ENCODE data around the gene ACTR3.
"Not testable (repeated sequence)": the region's sequence is repeated elsewhere in the genome, so short reads cannot be mapped to it uniquely, and the experiment has no call there.

The ACTR3 gene

GRCh38 chr2:113889471-113890252 lies at the start of gene ACTR3:
Gene ACTR3 (plus strand): TSS chr2:113890089. CDS start chr2:113890280, 191 bp downstream.
- DNase-seq (ENCODE audit: low spot score): peak; percentile 98

- no peak for DNase-seq (ENCODE audit: low spot score)
Observed at GRCh38 chr2:113840518-113840917, 49.4 kb upstream of the ACTR3 start.

- DNase-seq (ENCODE audit: low spot score): no peak
Observed at GRCh38 chr2:113842919-113843736, 46.8 kb upstream of the ACTR3 start.

- not testable (repeated sequence) for DNase-seq (ENCODE audit: low spot score)
Observed at GRCh38 chr2:113843737-113844050, 46.2 kb upstream of the ACTR3 start.

GRCh38 chr2:113845261-113845660 lies 44.6 kb upstream of the ACTR3 start:
- DNase-seq (ENCODE audit: low spot score): no peak

GRCh38 chr2:113845796-113846195 lies 44.1 kb upstream of the ACTR3 start:
- DNase-seq (ENCODE audit: low spot score): not testable (repeated sequence)

- DNase-seq (ENCODE audit: low spot score): no peak
Observed at GRCh38 chr2:113846429-113846828, 43.5 kb upstream of the ACTR3 start.

GRCh38 chr2:113847144-113847543 lies 42.7 kb upstream of the ACTR3 start:
- no peak for DNase-seq (ENCODE audit: low spot score)

GRCh38 chr2:113848758-113849415 lies 41.0 kb upstream of the ACTR3 start:
- DNase-seq (ENCODE audit: low spot score): no peak

- no peak for DNase-seq (ENCODE audit: low spot score)
Observed at GRCh38 chr2:113850687-113851086, 39.2 kb upstream of the ACTR3 start.

GRCh38 chr2:113851640-113852039 lies 38.2 kb upstream of the ACTR3 start:
- no peak for DNase-seq (ENCODE audit: low spot score)

GRCh38 chr2:113854208-113854607 lies 35.7 kb upstream of the ACTR3 start:
- no peak for DNase-seq (ENCODE audit: low spot score)

GRCh38 chr2:113854970-113855740 lies 34.7 kb upstream of the ACTR3 start:
- no peak for DNase-seq (ENCODE audit: low spot score)

- DNase-seq (ENCODE audit: low spot score): no peak
Observed at GRCh38 chr2:113857464-113857863, 32.4 kb upstream of the ACTR3 start.

GRCh38 chr2:113858764-113859163 lies 31.1 kb upstream of the ACTR3 start:
- no peak for DNase-seq (ENCODE audit: low spot score)

- no peak for DNase-seq (ENCODE audit: low spot score)
Observed at GRCh38 chr2:113861740-113862139, 28.1 kb upstream of the ACTR3 start.

- no peak for DNase-seq (ENCODE audit: low spot score)
Observed at GRCh38 chr2:113863144-113863543, 26.7 kb upstream of the ACTR3 start.

GRCh38 chr2:113867571-113867970 lies 22.3 kb upstream of the ACTR3 start:
- no peak for DNase-seq (ENCODE audit: low spot score)

GRCh38 chr2:113869253-113869652 lies 20.6 kb upstream of the ACTR3 start:
- DNase-seq (ENCODE audit: low spot score): no peak

- DNase-seq (ENCODE audit: low spot score): no peak
Observed at GRCh38 chr2:113872201-113872600, 17.7 kb upstream of the ACTR3 start.

- no peak for DNase-seq (ENCODE audit: low spot score)
Observed at GRCh38 chr2:113873867-113874266, 16.0 kb upstream of the ACTR3 start.

- no peak for DNase-seq (ENCODE audit: low spot score)
Observed at GRCh38 chr2:113875135-113875534, 14.8 kb upstream of the ACTR3 start.

Data from cerebellar cortex (tissue), 1 donor.